ENCODE data around the gene AP2B1. TPM values are rescaled to one million over a fixed set of nuclear protein-coding genes. Genes with fewer than 3 reads are reported as not detected.

Gene AP2B1
- total RNA-seq, 4 donors from 2014 or later, result 9.7 to 99.4 (median 37.4) TPM

DNA sequence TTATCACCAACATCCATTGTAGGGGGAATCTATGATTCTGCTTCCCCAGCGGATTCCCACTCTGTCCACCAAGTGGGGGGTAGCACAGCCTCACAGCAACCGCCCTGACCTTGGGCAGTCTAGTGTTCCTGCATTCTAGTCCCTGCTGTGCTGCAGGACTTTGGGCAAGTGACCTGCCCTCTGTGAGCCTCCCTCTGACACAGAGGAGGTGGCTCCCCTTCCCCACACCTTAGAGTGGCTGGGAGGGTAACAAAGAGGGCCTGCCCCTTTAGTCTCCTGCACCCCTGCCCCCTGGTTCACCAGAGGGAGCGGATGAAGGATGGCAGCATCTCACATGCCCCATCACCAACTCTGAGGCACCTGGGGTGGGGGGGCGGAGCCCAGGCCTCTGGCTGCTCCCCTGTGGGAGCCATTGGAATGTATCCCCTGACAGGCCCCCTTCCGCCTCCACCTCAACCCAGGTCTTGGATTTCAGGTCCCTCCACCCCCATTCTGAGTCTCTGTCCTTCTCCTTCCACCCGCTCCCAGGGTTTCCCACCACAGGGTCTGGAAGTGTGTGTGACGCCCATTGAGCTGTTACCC, 155.9 kb downstream of the AP2B1 start:
- WGBS, 2 donors, result 63 to 68% methylated on average over 4 to 5 of the region's 7 CpGs
- no peak overlapping the region for H3K4me3 ChIP-seq
- no peak for DNase-seq
- peaks cover 13 to 19% (median 14%) of the 10 kb centered on the region in 3 donors for H3K4me1 ChIP-seq
- H3K36me3 ChIP-seq, result no peaks in the 10 kb centered on the region
- TF ChIP-seq, protein P1, sequence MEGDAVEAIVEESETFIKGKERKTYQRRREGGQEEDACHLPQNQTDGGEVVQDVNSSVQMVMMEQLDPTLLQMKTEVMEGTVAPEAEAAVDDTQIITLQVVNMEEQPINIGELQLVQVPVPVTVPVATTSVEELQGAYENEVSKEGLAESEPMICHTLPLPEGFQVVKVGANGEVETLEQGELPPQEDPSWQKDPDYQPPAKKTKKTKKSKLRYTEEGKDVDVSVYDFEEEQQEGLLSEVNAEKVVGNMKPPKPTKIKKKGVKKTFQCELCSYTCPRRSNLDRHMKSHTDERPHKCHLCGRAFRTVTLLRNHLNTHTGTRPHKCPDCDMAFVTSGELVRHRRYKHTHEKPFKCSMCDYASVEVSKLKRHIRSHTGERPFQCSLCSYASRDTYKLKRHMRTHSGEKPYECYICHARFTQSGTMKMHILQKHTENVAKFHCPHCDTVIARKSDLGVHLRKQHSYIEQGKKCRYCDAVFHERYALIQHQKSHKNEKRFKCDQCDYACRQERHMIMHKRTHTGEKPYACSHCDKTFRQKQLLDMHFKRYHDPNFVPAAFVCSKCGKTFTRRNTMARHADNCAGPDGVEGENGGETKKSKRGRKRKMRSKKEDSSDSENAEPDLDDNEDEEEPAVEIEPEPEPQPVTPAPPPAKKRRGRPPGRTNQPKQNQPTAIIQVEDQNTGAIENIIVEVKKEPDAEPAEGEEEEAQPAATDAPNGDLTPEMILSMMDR (IDR thresholded peaks at IDR 0.05), result no peak
- no peak for TF ChIP-seq POLR2A (IDR thresholded peaks at IDR 0.05)
- H3K27ac ChIP-seq, result no peak overlapping the region
- intact Hi-C loops (cut with DNase I), result no loop called here
- no peaks in the 10 kb centered on the region for H3K9me3 ChIP-seq
- H3K27me3 ChIP-seq, result peaks cover 0 to 96% (median 5%) of the 10 kb centered on the region in 4 donors

DNA sequence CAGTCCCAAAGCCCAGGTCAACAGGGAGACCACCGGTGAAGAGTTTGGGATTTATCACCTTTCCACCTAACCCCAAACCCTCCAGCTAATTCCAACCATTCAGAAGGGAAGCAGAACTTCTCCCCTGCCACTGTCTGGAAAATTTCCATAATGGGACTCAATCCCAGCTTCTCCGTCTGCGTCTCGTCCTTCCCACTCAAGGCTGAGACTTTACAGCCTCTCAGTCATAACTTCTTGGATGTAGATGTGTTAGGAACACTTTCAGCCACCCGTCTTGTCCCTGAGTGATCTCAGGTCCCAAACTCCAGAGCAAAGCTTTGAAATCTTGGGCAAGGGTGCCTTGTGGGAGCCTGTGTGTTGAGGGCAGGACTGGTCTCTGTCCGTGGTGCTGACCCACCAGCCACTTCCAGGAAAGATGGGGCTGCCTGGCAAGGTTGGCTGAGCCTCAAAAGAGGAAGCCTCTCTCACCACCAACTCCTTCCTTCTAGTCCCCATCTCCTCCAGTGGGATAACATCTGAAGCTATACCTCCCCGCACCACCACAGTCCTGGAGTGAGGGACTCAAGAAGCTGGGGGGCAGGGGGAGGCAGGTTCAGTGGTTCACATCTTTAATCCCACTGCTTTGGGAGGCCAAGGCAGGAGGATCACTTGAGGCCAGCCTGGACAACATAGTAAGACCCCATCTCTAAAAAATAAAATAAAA, 156.7 kb downstream of the AP2B1 start:
- TF ChIP-seq, protein P1 (IDR thresholded peaks at IDR 0.05), result no peak
- no peak for TF ChIP-seq POLR2A (IDR thresholded peaks at IDR 0.05)
- no peak overlapping the region for H3K4me3 ChIP-seq
- peaks cover 14 to 27% (median 17%) of the 10 kb centered on the region in 3 donors for H3K4me1 ChIP-seq
- WGBS, 2 donors, result 54 to 55% methylated on average over 6 to 7 of the region's 7 CpGs
- H3K36me3 ChIP-seq, result no peaks in the 10 kb centered on the region
- no peaks in the 10 kb centered on the region for H3K9me3 ChIP-seq
- H3K27ac ChIP-seq, result no peak overlapping the region
- DNase-seq, result no peak
- intact Hi-C loops (cut with DNase I), result no loop called here
- H3K27me3 ChIP-seq, result peaks cover 0 to 100% (median 5%) of the 10 kb centered on the region in 4 donors

GRCh38 chr17:35744830-35745229, 157.7 kb downstream of the AP2B1 start:
- intact Hi-C loops (cut with DNase I), result loop anchor here (5.0 kb wide), 1 partner anchor 133 kb away; no protein-coding TSS in a partner anchor
- H3K4me3 ChIP-seq, result no peak overlapping the region
- no peak for DNase-seq
- peaks cover 0 to 100% (median 7%) of the 10 kb centered on the region in 4 donors for H3K27me3 ChIP-seq
- peaks cover 14 to 33% (median 20%) of the 10 kb centered on the region in 3 donors for H3K4me1 ChIP-seq
- H3K9me3 ChIP-seq, result no peaks in the 10 kb centered on the region
- H3K36me3 ChIP-seq, result no peaks in the 10 kb centered on the region
- TF ChIP-seq, protein P1 (IDR thresholded peaks at IDR 0.05), result no peak
- no peak overlapping the region for H3K27ac ChIP-seq
- WGBS, 2 donors, result 57 to 65% methylated on average over 3 to 7 of the region's 8 CpGs

GRCh38 chr17:35745246-35745645, 158.1 kb downstream of the AP2B1 start:
- WGBS, 2 donors, result 82 to 100% methylated on average over 1 to 5 of the region's 7 CpGs
- TF ChIP-seq, protein P1 (IDR thresholded peaks at IDR 0.05), result no peak
- TF ChIP-seq POLR2A (IDR thresholded peaks at IDR 0.05), result no peak
- peaks cover 0 to 100% (median 7%) of the 10 kb centered on the region in 4 donors for H3K27me3 ChIP-seq

DNA sequence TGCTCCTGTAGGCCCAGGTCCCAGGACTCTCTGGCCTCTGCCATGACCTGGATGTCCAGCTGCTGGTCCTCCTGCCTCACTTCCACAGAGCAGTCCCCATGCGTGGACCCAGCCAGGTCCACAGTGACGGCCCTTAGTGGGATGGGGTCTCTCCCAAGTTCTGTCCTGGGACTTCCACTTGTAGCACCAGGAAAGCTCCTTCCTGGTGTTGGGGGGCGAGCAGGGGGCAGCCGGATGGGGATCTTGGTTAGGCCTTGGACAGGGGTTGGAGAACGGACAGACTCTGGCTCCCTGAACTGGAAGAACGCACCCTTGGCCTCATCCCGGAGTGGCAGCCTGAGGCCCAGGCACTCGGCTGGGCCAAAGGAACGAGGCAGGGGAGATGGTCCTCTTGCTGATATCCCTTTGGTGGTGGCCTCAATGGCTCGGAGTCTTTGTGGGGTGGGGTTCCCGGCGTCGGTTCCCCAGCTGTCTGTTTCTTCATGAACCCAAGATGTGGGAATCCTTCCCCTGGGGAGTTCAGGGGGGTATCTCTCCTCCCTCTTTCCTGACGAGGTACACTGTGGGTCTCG, 158.7 kb downstream of the AP2B1 start:
- no peaks in the 10 kb centered on the region for H3K36me3 ChIP-seq
- peaks cover 0 to 100% (median 7%) of the 10 kb centered on the region in 4 donors for H3K27me3 ChIP-seq
- no peak overlapping the region for H3K27ac ChIP-seq
- no peak overlapping the region for H3K4me3 ChIP-seq
- DNase-seq, result no peak
- H3K9me3 ChIP-seq, result no peaks in the 10 kb centered on the region
- intact Hi-C loops (cut with DNase I), result loop anchor here (5.0 kb wide), 1 partner anchor 134 kb away; no protein-coding TSS in a partner anchor
- TF ChIP-seq POLR2A (IDR thresholded peaks at IDR 0.05), result no peak
- TF ChIP-seq, protein P1 (IDR thresholded peaks at IDR 0.05), result no peak
- 72% methylated on average over 5 of the region's 15 CpGs; no CpG with 5 or more reads in 1 of the 2 donors for WGBS, 2 donors
- peaks cover 14 to 42% (median 26%) of the 10 kb centered on the region in 3 donors for H3K4me1 ChIP-seq

More at GRCh38 chr17:35745246-35745645, 158.1 kb downstream of the AP2B1 start:
- Histone ChIP-seq H3K4me3 (no peak overlapping the region), H3K9me3 (no peaks in the 10 kb centered on the region), H3K36me3 (no peaks in the 10 kb centered on the region), H3K4me1 (peaks cover 14 to 38% (median 24%) of the 10 kb centered on the region in 3 donors), H3K27ac (no peak overlapping the region)
- intact Hi-C loops (cut with DNase I), result loop anchor here (5.0 kb wide), 1 partner anchor 133 kb away; no protein-coding TSS in a partner anchor
- DNase-seq, result no peak

All from esophagus squamous epithelium (tissue), 5 donors.